ENCODE measurements around the gene NOL9. TPM values are rescaled to one million over a fixed set of nuclear protein-coding genes. Genes with fewer than 3 reads are reported as not detected.

NOL9 gene
- total and polyA plus RNA-seq, 9 of the 15 experiments (the other 6 are each of a cell fraction or from before 2014, with no cell fraction given) = 5.6 to 76.5 (median 47.3) TPM

DNA sequence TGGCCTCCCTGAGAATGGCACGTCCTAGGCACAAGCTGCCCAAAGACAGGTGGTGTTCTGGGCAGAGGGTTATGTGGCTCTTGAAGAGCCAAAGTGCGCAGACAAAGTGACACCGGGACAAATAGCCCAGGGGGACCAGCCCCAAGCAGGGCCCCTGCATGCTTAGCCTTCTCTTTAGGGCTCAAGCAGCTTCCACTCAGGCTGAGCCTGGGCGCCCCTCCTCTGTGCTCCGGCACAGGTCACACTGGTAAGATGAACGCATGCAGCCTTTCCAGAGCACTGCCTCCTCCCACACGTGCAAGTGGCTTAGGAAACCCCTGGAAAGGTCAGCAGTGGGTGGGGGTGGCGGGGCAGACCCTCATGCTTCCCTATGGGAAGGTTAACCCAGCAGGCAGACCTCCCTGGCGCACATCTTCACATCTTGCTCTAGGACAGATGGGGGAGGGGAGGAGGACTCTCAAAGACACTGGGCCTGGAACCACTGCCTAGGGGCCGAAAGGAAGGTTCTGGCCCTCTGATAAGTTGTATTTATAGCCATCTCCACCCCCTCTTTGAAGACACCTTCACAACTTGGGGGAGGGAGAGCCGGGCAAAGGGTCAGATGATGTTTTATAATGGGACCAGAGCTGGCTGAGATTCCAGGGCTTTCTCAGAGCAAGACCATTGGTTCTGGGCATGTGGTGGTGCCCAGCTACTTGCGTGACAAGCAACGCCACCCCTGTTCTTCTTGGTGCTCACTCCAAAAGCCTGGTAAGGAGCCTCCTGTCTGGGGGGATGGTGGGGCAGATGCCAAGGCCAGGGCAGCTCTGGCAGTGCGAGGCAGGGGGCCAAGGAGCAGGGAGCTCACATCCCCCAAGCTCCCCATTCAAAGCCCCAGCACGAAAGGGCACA lies 42.8 kb upstream of the NOL9 start:
- BruUV-seq (replicated peaks) = no TSS peak
- Histone ChIP-seq H3K4me1 (replicated peaks in 1 of 2; ENCODE audit: control insufficient read depth in 2 of 2, insufficient read depth in 2 of 2, low read length in 2 of 2) (peaks cover 23 to 51% of the 10 kb centered on the region in 2 experiments), H3K36me3 (ENCODE audit: control insufficient read depth, insufficient read depth, low read length) (peaks cover 85% of the 10 kb centered on the region), H2AFZ (ENCODE audit: low read depth, low read length) (no peak overlapping the region), H3K9me3 (replicated peaks; ENCODE audit: control insufficient read depth, insufficient read depth, low read depth, low read length) (no peaks in the 10 kb centered on the region), H3K4me3 (no peak overlapping the region), H4K20me1 (replicated peaks; ENCODE audit: control insufficient read depth, insufficient read depth, low read length) (peaks cover 63% of the 10 kb centered on the region), H3K9ac (ENCODE audit: insufficient read depth in 1 of 2, low read depth in 2 of 2, low read length in 2 of 2) (peak overlapping the region in 1 of 2 experiments; percentile 60; a peak in 2 of 4 replicates), H3K79me2 (ENCODE audit: control insufficient read depth, insufficient read depth, low read length) (peaks cover 73% of the 10 kb centered on the region), H3K4me2 (ENCODE audit: insufficient read depth, low read length) (no peak overlapping the region), H3K9me1 (ENCODE audit: control insufficient read depth, insufficient read depth, low read length) (peaks cover 23% of the 10 kb centered on the region), H3K27me3 (ENCODE audit: control insufficient read depth in 2 of 2, insufficient read depth in 2 of 2, low read length in 2 of 2) (no peaks in the 10 kb centered on the region), H3K27ac (ENCODE audit: extremely low read depth, low read depth, low read length) (no peak overlapping the region)
- intact Hi-C loops (cut with micrococcal nuclease) = no loop called here
- TF ChIP-seq ZNF23 (CRISPR knock-in tag; IDR thresholded peaks at IDR 0.05) (no peak), GTF2B (IDR thresholded peaks at IDR 0.05; ENCODE audit: extremely low read depth, insufficient read length) (no peak), RBFOX2 (IDR thresholded peaks at IDR 0.05; ENCODE audit: low read depth, low read length) (peak; percentile 39; the same call in 1 of the 2 replicates), POLR2G (IDR thresholded peaks at IDR 0.05; ENCODE audit: low read depth, low read length) (0 out of 2 replicates have a peak, but pooled peaks have one; percentile 12)
- TF ChIP-seq, protein P1, sequence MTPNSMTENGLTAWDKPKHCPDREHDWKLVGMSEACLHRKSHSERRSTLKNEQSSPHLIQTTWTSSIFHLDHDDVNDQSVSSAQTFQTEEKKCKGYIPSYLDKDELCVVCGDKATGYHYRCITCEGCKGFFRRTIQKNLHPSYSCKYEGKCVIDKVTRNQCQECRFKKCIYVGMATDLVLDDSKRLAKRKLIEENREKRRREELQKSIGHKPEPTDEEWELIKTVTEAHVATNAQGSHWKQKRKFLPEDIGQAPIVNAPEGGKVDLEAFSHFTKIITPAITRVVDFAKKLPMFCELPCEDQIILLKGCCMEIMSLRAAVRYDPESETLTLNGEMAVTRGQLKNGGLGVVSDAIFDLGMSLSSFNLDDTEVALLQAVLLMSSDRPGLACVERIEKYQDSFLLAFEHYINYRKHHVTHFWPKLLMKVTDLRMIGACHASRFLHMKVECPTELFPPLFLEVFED (CRISPR knock-in tag; conservative IDR thresholded peaks at IDR 0.05) = no peak
- DNase-seq (ENCODE audit: extremely low read depth in 1 of 4, low spot score in 3 of 4) (no peak), FAIRE-seq (no peak), ATAC-seq (no peak)
- in situ Hi-C loops (cut with MboI) = no loop called here
- ChIA-PET CTCF (ENCODE audit: low intra/inter-chr PET ratio) (no interaction called here), POLR2A (interaction anchor here (0.6 to 10.7 kb wide), 8 partner anchors 12 to 90 kb away, joined by 3 to 221 read pairs (median 3); partner anchors contain the start of gene ZBTB48)
- 88% methylated on average over 15 of the region's 15 CpGs for WGBS (ENCODE audit: insufficient coverage, low coverage, missing lambda C conversion rate)
